Breast epithelium (tissue), 3 donors: ENCODE measurements around the gene HS3ST3A1.

Experiments
- CTCF ChIP-seq, 3 donors: fragments of 450-650 bp; IDR thresholded peaks; one replicate each; pipeline ENCODE4 v1.5.1; 2016 to 2017; ENCODE audit warnings: antibody characterized with exemption in 3 of 3, mild to moderate bottlenecking in 3 of 3, moderate library complexity in 3 of 3
- POLR2AphosphoS5 ChIP-seq, 3 donors: sonication (generic); formaldehyde crosslinking; IDR thresholded peaks; one replicate each; pipeline ENCODE4 v1.6.1; 2017; ENCODE audit warnings: antibody characterized with exemption in 3 of 3

GRCh38 chr17:13540546-13540945, 61.2 kb downstream of the HS3ST3A1 start:
- TF ChIP-seq CTCF (IDR thresholded peaks at IDR 0.05) (no peak), POLR2AphosphoS5 (IDR thresholded peaks at IDR 0.05) (no peak)
